ENCODE results near the gene SCAMP1.

SCAMP1 gene

GRCh38 chr5:78497573-78498533 is 137.4 kb downstream of the SCAMP1 start:
- DNase-seq: peak in 1 of 3 donors; percentile 23

- DNase-seq: no peak
These were observed 139.1 kb downstream of the SCAMP1 start for GRCh38 chr5:78499485-78499884.

GRCh38 chr5:78500028-78500427 is 139.6 kb downstream of the SCAMP1 start:
- no peak for DNase-seq

GRCh38 chr5:78500871-78501270 is 140.5 kb downstream of the SCAMP1 start:
- peak in 2 of 3 donors; percentile 24 to 51 for DNase-seq

GRCh38 chr5:78501411-78502352 is 141.3 kb downstream of the SCAMP1 start:
- no peak for DNase-seq

GRCh38 chr5:78503958-78504653 is 143.7 kb downstream of the SCAMP1 start:
- no peak for DNase-seq

- peak; percentile 72 to 83 (median 76) for DNase-seq
These were observed 144.6 kb downstream of the SCAMP1 start for GRCh38 chr5:78504704-78505677.

GRCh38 chr5:78505860-78506259 is 145.4 kb downstream of the SCAMP1 start:
- no peak for DNase-seq

- peak; percentile 49 to 85 (median 74) for DNase-seq
These were observed 146.0 kb downstream of the SCAMP1 start for GRCh38 chr5:78506261-78507024.

- peak in 2 of 3 donors; percentile 51 to 62 for DNase-seq
These were observed 147.1 kb downstream of the SCAMP1 start for GRCh38 chr5:78507531-78507930.

- peak; percentile 55 to 64 (median 59) for DNase-seq
These were observed 147.9 kb downstream of the SCAMP1 start for GRCh38 chr5:78508186-78508765.

- peak in 2 of 3 donors; percentile 40 to 41 for DNase-seq
These were observed 148.9 kb downstream of the SCAMP1 start for GRCh38 chr5:78509145-78509865.

GRCh38 chr5:78509884-78510769 is 149.7 kb downstream of the SCAMP1 start:
- peak; percentile 73 to 89 (median 77) for DNase-seq

- DNase-seq: peak; percentile 81 to 84 (median 82)
These were observed 150.9 kb downstream of the SCAMP1 start for GRCh38 chr5:78511121-78511906.

GRCh38 chr5:78512435-78512834 is 152.0 kb downstream of the SCAMP1 start:
- DNase-seq: no peak

- DNase-seq: peak in 2 of 3 donors; percentile 54 to 66
These were observed 153.0 kb downstream of the SCAMP1 start for GRCh38 chr5:78513441-78513840.

Measured in suppressor macrophage treated with lipopolysaccharide for 1 hour (primary cell).